GM12878 (cell line): Measurements from ENCODE around the gene ACSL3. TPM values are rescaled to one million over a fixed set of nuclear protein-coding genes. Genes with fewer than 3 reads are reported as not detected.
A peak's percentile ranks its signal among the peaks of the same experiment; 100 is the strongest.

ENCODE experiments used
- BHLHE40 ChIP-seq, 2 experiments: fragments of 450-650 bp in 1 of 2; IDR thresholded peaks; 2 replicates each; pipeline ENCODE4 v1.6.1; 2011 to 2017; ENCODE audit warnings: low read depth in 2 of 2, borderline replicate concordance in 1 of 2, improper control_type of control experiment in 1 of 2, low read length in 1 of 2, mild to moderate bottlenecking in 1 of 2
- CHD2 ChIP-seq: IDR thresholded peaks from 2 replicates; pipeline ENCODE4 v1.6.1; 2011; ENCODE audit warnings: low read depth, low read length, improper control_type of control experiment, borderline replicate concordance
- CREB1 ChIP-seq: IDR thresholded peaks from 2 replicates; pipeline ENCODE4 v1.6.1; 2012; ENCODE audit warnings: low read depth, mild to moderate bottlenecking, inconsistent platforms
- CREM ChIP-seq: IDR thresholded peaks from 2 replicates; pipeline ENCODE4 v1.6.1; 2014; ENCODE audit warnings: antibody characterized with exemption, low read depth
- GATAD2B ChIP-seq: fragments of 450-650 bp; conservative IDR thresholded peaks from 2 replicates; pipeline ENCODE4 v1.6.1; 2017; ENCODE audit warnings: low read depth, mild to moderate bottlenecking, moderate library complexity
- LARP7 ChIP-seq: fragments of 450-650 bp; IDR thresholded peaks from 2 replicates; pipeline ENCODE4 v1.6.1; 2017; ENCODE audit warnings: mild to moderate bottlenecking
- MAX ChIP-seq: IDR thresholded peaks from 2 replicates; pipeline ENCODE4 v1.6.1; 2012; ENCODE audit warnings: low read depth, low read length, improper control_type of control experiment
- MTA2 ChIP-seq: fragments of 450-650 bp; IDR thresholded peaks from 2 replicates; pipeline ENCODE4 v1.6.1; 2016; ENCODE audit warnings: low read depth, mild to moderate bottlenecking, moderate library complexity
- NFYB ChIP-seq: IDR thresholded peaks from 2 replicates; pipeline ENCODE4 v1.6.1; 2011; ENCODE audit warnings: low read depth, mild to moderate bottlenecking, low read length, improper control_type of control experiment, moderate library complexity; ENCODE audit not compliant: insufficient read depth
- NRF1 ChIP-seq: conservative IDR thresholded peaks from 2 replicates; pipeline ENCODE4 v1.6.1; 2011; ENCODE audit warnings: mild to moderate bottlenecking, low read depth, low read length, improper control_type of control experiment
- RAD21 ChIP-seq: IDR thresholded peaks from 2 replicates; pipeline ENCODE4 v1.6.1; 2011; ENCODE audit warnings: mild to moderate bottlenecking, low read depth, low read length, moderate library complexity; ENCODE audit not compliant: insufficient read depth
- SMARCA5 ChIP-seq: fragments of 450-650 bp; IDR thresholded peaks from 2 replicates; pipeline ENCODE4 v1.6.1; 2017; ENCODE audit warnings: mild to moderate bottlenecking
- SREBF2 ChIP-seq: IDR thresholded peaks from 2 replicates; pipeline ENCODE4 v1.6.1; 2012; ENCODE audit warnings: mild to moderate bottlenecking, low read length
- STAT1 ChIP-seq: fragments of 450-650 bp; conservative IDR thresholded peaks from 2 replicates; pipeline ENCODE4 v1.6.1; 2014; ENCODE audit warnings: antibody characterized with exemption, mild to moderate bottlenecking
- TCF3 ChIP-seq: IDR thresholded peaks from 2 replicates; pipeline ENCODE4 v1.6.1; 2012; ENCODE audit warnings: low read depth, mild to moderate bottlenecking, low read length, borderline replicate concordance; ENCODE audit not compliant: insufficient read depth
- polyA plus RNA-seq, 11 experiments: library from polyadenylated mRNA; depleted of rRNA in 4 of 11; unstranded in 6 of 11; stranded (reverse) in 5 of 11; fragments of >200 nt; fragmentation: Nextera tagmentation in 4 of 11; fragmentation: Illumina TruSeq in 1 of 11; extraction: Ambion mirVana in 4 of 11; extraction: Trizol in 1 of 11; gene quantifications; 1 replicate in 1 of 11; 2 replicates in 10 of 11; pipeline versions ENCODE4 v1.2.1 to v1.2.3, GENCODE V29; 2011 to 2016; ENCODE audit warnings: inconsistent platforms in 2 of 11, missing spikeins in 2 of 11, low read depth in 1 of 11
- total RNA-seq, 4 experiments: library from RNA; depleted of rRNA in 3 of 4; stranded (reverse); fragments of >200 nt in 3 of 4; fragmentation: Illumina TruSeq in 1 of 4; extraction: Trizol in 1 of 4; gene quantifications; 2 replicates each; pipeline versions ENCODE4 v1.2.1 to v1.2.3, GENCODE V29; 2013 to 2021

Gene ACSL3
- total and polyA plus RNA-seq, 10 of the 15 experiments (the other 5 are each of a cell fraction or from before 2014, with no cell fraction given): 15.6 to 83.9 (median 56.7) TPM

DNA sequence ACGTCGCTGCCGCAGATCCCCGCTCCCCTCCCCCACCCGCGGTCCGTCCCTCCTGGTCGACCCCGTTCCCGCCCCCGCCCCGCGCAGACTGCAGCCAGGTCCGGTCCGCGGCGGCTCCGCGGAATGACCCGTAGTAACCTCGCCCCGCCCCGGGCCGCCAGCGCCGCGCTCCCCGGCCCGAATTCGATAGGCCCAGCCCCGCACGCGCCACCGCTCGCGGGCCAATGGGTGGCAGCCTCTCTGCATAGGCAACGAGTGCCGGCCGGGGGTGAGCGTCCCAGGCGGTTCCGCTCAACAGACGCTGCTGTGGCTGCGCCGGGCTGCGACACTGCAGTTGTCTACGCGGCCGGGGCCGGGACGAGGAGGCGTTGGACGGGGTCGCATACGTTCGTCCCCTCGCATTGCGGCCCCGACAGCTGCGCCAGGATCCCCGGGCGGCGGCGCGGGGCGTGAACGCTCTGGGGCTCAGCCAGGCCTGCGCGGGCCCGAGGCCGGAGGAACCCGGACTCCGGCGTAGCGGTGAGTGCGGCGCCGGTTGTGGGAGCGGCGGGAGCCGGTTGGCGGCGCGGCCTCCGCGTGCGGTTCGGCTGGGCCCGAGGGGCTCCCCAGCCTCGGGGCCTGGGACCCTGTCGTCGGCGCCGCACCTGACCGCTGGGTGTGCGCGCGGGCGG, at the start of gene ACSL3 (continued):
- TF ChIP-seq SREBF2 (peak; percentile 39; the same call in 1 of the 2 replicates), STAT1 (no peak), RAD21 (no peak), MTA2 (no peak), GATAD2B (peak; percentile 98), LARP7 (peak; percentile 98), BHLHE40 (IDR thresholded peaks at IDR 0.05; ENCODE audit: borderline replicate concordance in 1 of 2, low read depth in 2 of 2, low read length in 1 of 2) (peak; percentile 89 to 97), SMARCA5 (peak; percentile 82), TCF3 (peak; percentile 85), NRF1 (0 out of 2 replicates have a peak, but pooled peaks have one; percentile 4), MAX (0 out of 2 replicates have a peak, but pooled peaks have one; percentile 24), NFYB (peak; percentile 72; the same call in 1 of the 2 replicates), CHD2 (peak; percentile 58; the same call in 1 of the 2 replicates), CREM (peak; percentile 60), CREB1 (0 out of 2 replicates have a peak, but pooled peaks have one; percentile 76)
- TF ChIP-seq, all 136 proteins: peak for 53
